SH-SY5Y (cell line): Measurements from ENCODE around the gene SYNE3.

ENCODE experiments used
- GATA2 ChIP-seq: IDR thresholded peaks from 2 replicates; pipeline ENCODE4 v1.6.1; 2011; ENCODE audit warnings: mild to moderate bottlenecking, low read depth, low read length
- GATA3 ChIP-seq: IDR thresholded peaks from 2 replicates; pipeline ENCODE4 v1.6.1; 2011; ENCODE audit warnings: low read depth, mild to moderate bottlenecking, low read length, moderate library complexity

DNA sequence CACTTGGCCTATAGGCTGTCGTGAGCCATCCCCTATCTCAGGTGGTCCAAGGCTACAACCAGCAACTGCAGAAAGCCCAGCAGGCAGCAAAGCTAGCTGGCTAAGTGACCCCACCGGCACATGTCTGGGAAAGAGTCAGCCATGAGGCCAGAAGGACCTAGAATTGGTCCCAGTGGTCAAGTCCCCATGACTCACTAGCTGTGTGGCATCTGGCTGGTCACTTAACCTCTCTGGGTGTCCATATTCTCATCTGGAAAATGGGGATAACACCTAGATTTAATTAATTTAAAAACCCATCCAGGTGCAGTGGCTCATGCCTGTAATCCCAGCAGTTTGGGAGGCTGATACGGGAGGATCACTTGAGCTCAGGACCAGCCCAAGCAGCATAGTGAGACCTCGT lies 37.6 kb downstream of the SYNE3 start:
- TF ChIP-seq GATA3 (no peak), GATA2 (no peak)
